C1 segment of cervical spinal cord (tissue), 14 donors: ENCODE measurements around the gene HLA-DMB.

ENCODE experiments used
- DNase-seq, 14 donors: peaks; one replicate each; lab custom pipeline; 2025; lab: John Stamatoyannopoulos, UW

HLA-DMB gene

DNA sequence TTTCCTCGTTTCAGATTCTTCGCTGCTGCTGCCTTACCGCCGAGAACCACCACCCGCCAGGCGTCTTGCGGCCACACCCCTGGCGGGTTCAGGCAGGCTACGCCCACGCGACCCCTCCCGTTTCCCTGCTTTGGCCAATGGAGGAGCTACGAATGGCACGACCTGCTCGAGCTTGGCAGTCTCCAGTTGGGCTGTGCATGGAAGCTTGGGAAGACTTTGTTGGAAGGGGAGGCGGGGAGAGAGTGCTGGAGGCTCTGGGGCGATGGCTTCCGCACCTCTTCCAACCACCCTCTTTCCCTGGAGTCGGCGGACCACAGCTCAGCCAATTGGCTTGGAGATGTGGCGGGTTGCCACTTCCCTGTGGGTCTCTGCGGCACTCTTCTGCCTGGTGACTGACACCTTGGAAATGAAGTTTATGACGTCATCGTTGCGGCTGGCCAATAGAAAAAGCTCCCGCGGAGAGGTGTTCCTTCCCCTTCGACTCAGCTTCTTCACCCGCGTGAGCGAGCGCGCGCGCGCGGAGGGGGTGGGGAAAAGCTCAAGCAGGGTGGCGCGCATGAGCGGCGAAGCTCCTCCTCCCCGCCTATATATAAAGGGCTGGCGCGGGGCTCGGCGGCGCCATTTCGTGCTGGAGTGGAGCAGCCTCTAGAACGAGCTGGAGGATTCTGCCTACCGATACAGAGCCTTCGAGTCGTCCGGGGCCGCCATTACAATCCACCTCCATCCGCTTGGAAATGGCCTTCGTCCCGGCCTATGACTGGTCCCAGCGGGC lies 30.9 kb upstream of the HLA-DMB start:
- peak; percentile 95 to 100 (median 99) for DNase-seq

DNA sequence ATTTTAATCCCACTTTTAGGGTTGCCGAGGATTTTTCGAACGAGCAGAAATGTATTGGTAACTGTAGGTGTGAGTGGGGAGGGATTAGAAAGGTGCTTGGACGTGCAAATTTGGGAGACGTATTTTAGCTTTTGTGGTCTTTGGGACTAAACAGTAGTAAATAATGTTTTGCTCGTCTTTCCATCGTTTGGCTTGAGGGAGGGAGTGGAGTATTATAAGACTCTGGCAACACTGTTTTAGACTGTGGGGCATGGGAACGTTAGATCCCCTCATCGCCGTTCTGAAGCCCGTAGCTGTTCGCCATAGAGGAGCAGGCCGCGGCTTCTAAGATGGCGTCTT lies 30.4 kb upstream of the HLA-DMB start:
- DNase-seq, result no peak

DNA sequence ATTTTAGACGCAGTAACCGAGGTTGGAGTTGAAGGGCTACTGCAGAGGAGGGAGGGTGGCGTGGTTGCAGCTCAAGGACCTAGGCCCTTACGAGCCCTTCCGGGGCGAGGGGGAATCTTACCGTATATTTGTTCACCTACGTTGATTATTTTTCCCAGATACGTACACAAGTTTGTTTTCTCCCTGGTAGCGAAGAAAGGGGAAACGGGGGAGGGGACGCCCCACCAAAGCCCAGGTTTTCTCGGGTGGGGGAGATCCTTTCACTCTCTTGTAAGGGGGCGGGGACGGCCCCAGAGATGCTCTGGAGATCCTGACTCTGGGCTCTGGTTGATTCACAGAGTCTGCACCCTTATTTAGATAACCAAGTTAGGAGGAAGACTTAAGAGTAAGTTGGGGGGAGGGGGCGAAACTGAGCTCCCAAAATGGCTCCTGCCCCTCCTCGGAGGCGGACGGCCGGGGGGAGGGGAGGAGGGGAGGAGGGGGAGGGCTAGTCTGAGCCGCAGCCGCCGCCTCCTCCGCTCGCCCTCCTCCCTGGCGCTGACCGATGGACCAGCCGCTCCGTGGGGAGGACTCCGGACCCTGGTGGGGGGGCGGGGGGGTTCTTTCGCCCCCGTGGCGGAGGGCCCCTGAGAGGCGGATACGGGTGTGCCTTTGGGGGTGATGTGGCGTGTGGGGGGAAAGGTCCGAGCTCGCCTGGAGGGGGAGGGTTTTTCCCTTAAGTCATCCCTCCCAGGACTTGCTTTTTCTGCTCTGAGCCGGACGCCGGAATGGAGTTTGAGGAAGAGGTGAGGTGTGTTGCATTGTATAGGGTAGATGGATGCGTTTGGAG lies 29.8 kb upstream of the HLA-DMB start:
- peak in 12 of 14 donors; percentile 63 to 88 (median 79) for DNase-seq

DNA sequence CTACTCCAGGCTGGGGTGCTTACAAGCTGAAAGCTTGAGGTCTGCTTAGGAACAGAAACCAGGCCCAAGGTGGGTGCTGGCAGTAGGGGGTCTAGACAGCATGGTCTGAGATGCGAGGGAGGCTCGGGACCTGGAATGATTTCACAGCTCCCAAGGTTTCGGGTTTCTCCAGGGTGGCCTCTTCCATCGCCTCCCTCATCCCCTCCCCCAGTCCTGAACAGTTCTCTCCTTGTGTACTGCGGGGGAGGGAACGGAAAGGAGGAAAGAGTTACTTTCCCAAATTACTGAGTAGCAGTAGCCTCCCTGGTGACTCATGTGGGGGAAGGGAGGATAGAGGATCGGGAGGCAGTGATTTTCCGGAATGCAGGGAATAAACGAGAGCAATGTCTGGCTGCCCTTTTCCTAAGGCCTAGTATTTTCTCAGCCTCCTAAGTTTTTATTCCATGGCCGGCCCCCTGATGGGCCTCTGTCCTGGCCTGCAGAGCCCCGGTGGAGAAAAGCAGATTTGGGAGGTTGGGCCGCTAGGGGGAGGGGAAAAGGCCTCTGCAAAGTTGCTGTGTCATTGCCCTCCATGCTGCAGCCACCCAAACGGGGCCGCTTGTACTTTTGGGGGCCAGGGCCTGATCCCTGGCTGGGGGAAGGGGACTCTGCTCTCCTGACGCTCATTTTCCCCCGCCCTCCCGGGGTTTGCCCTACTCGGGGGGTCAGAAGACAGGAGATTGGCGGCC lies 29.0 kb upstream of the HLA-DMB start:
- peak in 12 of 14 donors; percentile 63 to 88 (median 81) for DNase-seq

DNA sequence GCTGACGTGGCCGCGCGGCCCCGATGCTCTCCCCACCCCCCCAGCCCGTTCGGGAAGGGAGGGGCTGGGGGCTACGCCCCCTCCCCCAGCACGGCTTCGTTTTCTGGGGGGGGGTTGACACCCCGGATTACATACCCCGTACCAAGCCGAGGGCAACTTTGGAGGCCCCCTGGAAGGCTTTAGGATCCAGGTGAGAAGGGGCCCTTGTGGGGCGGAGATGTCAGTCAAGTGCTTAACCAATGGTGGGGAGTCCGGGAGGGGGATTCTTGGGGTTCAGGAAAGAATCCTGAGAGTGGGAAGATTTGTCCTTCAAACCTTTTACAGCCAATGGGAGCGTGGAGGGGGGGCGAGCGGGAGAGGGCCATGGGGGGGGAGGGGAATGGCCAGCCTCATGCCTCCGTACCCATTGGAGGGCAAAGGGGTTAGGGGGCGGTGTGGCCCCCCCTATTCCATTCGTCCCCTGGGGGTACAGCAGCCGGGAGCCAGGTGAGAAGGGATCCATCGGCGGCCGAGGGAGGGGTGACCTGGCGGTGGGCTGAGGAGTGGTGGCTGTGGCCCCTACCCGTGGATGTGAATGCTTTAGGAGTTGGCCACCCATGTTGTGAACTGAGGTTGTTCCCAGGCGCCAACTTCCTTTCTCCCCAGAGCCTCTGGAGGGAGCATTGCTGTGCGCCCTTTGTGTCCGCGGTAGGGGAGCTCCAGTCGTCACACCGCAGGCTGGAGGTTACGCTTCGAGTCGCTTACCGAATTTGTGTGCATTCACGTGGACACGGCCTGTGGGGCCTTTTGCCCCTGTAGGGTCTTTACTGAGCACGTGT lies 28.2 kb upstream of the HLA-DMB start:
- DNase-seq, result peak in 8 of 14 donors; percentile 79 to 94 (median 88)

DNA sequence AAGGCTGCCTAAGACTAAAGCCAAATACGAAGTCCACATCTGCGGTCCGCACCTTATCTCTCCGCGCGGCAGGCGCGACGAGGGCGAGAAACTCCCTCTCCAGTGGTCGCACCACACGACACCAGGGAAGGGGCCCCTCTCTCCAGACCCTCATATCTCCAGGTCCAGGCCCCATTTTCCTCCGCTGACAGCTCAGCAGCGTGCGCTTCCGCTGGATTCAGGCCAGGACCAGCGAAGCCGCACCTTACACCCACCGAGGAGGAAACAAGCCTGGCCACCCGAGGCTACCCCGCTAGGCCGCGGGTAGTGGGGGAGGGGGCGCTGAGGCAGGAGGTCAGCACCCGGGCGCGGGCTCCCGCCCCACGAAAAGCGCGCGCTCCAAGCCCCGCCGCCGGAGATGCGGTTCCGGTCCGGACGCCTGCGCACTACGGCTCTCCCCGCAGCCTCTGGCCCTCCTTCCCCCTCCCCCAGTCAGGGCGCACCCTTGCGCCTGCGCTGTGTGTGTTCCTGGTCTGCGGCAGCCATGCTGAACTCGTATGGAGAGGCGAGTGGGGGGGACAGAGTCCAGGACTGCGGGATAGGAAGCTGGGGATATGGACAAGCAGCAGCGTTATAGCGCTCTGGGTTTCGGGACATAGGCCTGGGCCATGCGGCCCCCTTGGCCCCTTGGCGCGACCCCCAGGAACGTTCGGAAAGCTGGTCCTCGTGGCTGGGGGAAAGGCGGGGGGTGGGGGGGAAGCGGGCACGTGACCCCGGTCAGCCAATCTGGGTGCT lies 27.5 kb upstream of the HLA-DMB start, which contains the start of gene BRD2:
Gene BRD2 (plus strand): TSS at position 502 of the 774 bp plus-strand sequence. CDS start 4,305 bp downstream, outside the sequence.
- DNase-seq, result peak; percentile 95 to 100 (median 98)

DNA sequence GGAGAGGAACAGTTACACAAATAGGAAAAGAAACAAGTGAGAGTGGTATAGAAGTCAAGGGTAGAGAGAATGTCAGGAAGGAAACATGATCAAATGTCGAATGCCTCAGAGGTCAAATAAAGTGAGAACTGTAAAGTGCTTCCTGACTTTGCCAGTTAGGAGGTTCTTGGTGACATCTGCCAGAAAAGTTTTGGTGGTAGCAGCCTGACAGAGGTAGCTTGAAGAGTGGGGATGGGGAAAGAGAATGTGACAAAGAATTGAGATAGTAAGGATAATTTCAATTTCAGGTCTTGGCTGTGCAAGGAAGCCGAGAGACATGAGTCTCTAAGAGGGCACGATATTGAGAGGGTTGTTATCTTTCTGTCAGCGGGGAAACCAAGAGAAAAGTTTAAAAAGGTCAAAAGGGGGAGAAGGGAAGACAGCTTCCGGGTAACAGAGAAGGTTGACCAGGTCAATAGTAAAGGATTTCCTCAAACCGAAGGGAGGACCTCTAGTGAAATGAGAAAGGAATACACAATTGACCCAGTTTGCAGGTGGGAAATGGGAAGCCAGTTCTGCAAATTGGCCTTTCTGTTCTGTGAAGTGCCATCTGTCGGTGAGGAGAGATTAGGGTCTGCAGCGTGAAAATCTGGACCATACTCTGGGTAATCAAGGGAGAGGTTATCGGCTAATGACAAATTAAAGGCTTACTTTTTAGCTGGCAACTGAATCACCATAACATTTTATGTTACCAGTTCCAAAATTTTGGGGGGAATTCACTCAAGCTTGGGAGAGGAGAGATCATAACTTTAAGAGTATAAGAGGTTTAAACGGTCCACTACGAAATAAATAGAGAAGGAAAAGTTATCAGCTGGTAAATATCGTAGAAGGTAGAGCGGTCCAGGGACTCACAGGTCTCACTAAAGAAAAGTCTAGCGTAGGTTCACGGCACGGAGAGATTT lies 26.6 kb upstream of the HLA-DMB start:
- DNase-seq, result peak in 3 of 14 donors; percentile 28 to 82 (median 33)

DNA sequence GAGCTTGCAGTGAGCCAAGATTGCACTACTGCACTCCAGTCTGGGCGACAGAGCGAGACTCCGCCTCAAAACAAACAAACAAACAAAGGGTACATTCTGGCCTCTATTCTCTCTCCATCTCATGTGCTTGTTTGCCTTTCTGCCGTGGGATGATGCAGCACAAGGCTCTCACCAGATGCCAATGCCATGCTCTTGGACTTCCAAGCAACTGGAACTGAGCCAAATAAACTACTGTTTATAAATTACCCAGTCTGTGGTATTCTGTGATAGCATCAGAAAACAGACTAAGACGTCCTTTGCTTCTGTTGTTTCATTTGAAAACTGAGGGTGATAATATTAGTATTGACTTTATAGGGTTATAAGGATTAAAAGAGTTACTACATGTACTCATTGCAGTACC lies 23.9 kb upstream of the HLA-DMB start:
- no peak for DNase-seq

DNA sequence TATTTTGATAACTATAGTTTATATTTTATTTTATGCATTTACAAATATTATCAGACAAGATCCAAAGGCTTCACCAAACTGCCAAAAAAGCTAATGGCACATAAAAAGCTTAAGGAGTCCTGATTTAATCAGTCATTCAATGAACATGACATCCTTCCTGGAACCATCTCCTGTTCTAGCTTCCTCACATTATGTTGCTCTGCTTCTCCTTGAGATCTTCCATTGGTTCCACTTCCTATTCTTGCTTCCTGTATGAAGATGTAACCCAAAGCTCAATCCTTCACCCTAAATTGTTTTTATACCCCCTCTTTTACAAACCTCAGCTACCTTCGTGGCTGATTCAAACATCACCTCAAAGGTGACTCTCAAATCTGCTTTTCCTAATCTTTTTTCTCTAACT lies 23.0 kb upstream of the HLA-DMB start:
- DNase-seq, result no peak

DNA sequence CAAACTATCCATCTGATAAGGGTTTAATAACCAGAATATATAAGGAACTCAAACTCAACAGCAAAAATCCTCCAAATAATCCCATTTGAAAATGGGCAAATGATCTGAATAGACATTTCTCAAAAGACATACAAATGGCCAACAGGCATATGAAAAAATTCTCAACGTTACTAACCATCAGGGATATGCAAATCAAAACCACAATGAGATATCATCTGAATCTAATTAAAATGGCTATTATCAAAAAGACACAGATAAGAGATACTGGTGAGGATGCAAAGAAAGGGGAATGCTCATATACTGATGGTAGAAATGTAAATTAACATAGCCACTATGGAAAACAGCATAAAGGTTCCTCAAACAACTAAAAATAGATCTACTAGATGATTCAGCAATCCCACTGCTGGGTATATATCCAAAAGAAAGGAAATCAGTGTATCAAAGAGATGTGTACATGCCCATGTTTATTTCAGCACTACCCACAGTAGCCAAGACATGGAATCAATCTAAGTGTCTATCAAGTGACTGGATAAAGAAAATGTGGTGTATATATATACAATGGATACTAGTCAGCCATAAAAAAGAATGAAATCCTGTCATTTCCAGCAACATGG lies 21.5 kb upstream of the HLA-DMB start:
- no peak for DNase-seq

DNA sequence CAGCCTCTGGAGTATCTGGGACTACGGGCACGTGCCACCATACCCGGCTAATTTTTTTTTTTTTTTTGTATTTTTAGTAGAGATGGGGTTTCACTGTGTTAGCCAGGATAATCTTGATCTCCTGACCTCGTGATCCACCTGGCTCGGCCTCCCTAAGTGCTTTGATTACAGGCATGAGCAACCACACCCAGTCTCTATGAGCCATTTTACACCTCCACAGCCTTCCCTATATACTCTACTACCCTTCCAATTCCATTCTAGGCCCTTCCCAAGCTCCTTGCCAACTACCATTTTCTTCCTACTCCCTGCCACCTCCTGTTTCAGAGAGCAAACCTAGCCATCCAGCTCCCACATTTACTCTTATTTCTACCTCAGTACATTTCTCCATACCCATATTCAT lies 19.7 kb upstream of the HLA-DMB start:
- DNase-seq, result no peak

DNA sequence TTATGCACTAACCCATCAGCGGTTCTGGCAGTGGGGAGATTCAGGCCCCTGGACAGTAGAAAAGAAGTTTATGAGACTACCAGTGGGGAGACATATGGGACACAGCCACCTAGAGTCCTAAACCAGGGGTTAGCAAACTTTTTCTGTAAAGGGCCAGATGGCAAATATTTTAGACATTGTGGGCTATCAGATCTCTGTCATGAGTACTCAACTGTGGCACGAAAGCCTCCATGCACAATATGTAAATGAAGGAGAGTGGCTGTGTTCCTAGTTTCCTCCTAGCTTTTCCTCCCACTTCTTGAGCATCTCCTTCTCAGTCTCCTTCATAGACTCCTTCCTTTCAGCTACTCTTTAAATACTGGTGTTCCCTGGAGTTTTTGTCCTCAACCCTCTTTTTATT lies 15.3 kb upstream of the HLA-DMB start:
- DNase-seq, result no peak

DNA sequence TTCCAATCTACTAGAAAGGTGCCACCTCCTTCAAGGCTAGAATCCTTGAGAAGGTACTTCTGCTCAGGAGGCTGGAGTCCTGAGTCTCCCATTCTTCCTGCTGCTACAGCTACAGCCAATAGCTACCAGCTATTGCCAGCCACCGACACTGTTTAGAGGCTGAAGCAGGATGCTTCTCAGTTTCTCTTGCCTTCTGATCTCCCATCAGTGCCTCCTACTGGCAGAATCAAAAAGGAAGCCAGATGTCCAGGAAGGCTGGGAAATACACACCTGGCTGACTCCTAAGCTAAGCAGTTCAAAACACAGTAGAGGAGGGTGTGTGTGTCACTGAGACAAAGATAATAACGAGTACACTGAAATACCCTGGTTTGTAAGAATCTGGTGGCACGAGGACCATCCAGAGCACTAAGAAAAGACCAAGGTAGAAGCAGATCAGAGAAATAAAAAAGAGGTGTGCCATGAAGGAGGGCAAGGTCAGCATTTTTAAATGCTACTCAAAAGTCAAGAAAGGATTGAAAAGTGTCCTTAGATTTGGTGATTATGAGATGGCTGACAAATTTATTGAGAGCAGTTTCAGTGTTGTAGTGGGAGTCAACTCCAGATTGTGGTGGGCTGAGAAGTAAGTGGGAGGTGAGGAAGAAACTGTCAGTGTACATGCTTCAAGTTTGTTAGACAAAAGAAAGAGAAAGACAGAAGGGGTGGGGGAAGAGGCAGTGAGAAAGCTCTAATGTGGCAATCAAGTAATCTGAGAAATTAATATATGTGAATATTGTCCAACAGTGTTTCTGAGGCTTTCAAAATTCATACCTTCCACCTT lies 14.4 kb upstream of the HLA-DMB start:
- DNase-seq, result no peak

DNA sequence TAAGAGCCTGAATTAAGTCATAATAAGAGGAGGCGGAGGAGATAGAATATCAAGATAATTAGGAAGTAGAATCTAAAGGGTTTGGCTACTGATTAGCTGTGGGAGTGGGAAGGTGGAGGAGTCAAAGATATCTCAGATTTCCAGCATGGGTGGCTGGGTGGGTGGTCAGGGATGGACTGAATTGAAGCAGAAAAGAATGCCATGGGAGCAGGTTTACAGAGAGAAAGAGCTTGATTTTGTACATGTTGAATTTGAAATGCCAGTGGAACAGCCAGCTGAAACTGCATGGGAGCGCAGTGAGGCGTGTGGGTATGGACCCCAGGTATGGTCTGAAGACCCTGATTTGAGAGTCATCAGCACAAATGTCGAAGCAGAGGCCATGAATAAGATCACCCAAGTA lies 13.4 kb upstream of the HLA-DMB start:
- no peak for DNase-seq

DNA sequence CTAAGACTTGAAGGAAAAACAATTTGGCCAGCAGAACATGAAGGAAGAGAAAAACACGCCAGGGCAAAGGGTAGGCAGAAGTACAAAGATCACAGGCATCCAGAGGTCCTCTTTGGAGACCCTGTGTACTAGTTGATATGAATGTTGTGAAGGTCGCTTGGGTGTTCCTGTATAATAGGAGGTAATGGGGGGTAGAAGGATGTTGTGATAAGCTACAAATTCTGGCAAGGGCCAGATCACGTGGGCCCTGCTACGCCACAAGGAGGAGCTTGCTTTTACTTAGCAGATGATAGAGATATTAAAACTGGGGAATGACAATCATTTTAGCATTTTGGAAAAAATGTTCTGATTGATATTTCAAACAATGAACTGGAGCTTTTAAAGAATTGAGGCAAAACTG lies 12.9 kb upstream of the HLA-DMB start:
- DNase-seq, result no peak

DNA sequence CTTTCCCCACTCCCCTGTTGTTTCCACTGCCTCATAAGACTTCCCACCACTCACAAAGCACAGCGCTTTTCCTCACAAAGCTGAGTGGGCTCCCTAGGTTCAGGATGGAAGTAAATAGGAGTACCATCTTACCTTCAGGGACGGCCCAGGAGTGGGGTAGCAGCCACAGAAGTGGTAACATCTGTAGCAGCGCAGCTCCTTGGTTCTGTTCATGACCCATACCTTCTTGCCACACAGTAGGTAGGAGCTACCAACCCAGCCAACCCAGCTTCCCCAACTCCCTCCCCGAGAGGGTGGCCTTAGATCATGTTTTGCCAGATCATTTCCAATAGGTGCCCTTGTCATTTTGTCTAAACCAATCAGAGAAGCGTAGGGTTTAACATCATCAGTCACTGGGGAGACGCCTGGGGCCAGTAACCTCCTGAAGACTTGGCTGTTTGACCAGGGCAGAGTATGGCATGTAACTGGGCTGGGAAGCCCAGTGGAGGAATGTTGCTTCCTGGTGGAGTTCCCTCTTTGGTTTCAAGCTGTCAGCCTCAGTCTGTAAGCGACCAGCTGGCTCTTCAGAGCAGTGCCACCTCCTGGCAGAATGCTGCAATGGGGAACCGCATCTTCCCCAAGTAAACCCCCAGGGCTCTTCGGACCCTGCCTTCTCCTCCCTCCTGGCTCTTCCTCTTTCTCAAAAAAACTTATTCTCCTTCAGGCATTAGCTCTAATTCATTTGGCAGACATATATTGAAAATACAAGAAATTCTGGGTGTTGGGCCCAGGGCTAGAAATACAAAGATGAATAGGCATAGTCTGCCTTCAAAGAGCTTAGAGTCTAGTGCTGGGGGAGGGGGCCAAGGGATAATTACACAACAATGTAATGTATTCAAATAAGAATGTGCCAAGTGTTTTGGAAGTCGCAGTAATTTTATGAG lies 12.2 kb upstream of the HLA-DMB start, which contains the start of gene HLA-DMA:
Gene HLA-DMA (minus strand): TSS at position 281 of the 923 bp plus-strand sequence. CDS start 61 bp downstream, at position 220.
- peak in 12 of 14 donors; percentile 45 to 90 (median 74) for DNase-seq

DNA sequence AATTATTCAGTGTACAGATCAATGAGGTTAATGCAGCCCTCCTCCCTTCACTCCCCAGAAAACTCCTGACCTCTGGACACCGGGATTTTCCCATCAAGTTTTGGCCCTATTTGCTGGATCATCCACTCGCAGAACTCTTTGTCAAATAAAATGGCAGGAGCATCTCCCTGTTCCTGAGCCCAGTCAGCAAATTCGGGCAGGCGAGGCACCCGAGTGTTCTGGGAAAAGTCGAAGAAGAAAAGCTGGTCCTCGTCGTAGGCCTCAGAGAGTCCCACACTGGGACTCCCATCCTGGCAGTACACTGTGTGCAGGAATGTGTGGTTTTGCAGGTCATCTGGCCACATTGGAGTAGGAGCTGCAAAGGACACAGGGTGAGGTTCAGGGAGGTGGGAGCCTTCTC lies 9.6 kb upstream of the HLA-DMB start:
- no peak for DNase-seq
